Measurements from ENCODE around the gene KCTD16. TPM values are rescaled to one million over a fixed set of nuclear protein-coding genes. Genes with fewer than 3 reads are reported as not detected.

The KCTD16 gene
- total RNA-seq, 2 experiments from 2014 or later: 0.19 to 0.32 TPM

GRCh38 chr5:144162686-144163085 lies 8.0 kb upstream of the KCTD16 start:
- Histone ChIP-seq H3K4me2 (ENCODE audit: low read length) (no peak overlapping the region), H3K4me1 (ENCODE audit: insufficient read depth, low read length, poor library complexity, severe bottlenecking) (no peaks in the 10 kb centered on the region), H2AFZ (ENCODE audit: low read length) (no peak overlapping the region), H3K79me2 (ENCODE audit: insufficient read depth, low read depth, low read length) (no peaks in the 10 kb centered on the region), H3K9me2 (ENCODE audit: insufficient read depth, low read length) (no peaks in the 10 kb centered on the region), H3K4me3 (ENCODE audit: low read depth, low read length, poor library complexity, severe bottlenecking) (no peak overlapping the region), H3K36me3 (ENCODE audit: insufficient read depth, low read length) (peaks cover 63% of the 10 kb centered on the region), H3K9me3 (ENCODE audit: low read length) (no peaks in the 10 kb centered on the region), H4K20me1 (ENCODE audit: insufficient read depth, low read length) (no peaks in the 10 kb centered on the region; the same call in 1 of the 2 replicates), H3K27ac (ENCODE audit: low read depth, low read length, poor library complexity, severe bottlenecking) (no peak overlapping the region)
- intact Hi-C loops (cut with micrococcal nuclease; ENCODE audit: unreplicated experiment): no loop called here
- CTCF ChIA-PET (ENCODE audit: unreplicated experiment): no interaction called here
- no TSS peak for BruUV-seq (replicated peaks)
- POLR2A ChIA-PET: interaction anchor here (0.7 to 2.1 kb wide), 3 partner anchors 9 to 29 kb away, joined by 3 to 5 read pairs (median 3); no protein-coding TSS in a partner anchor
- TF ChIP-seq CTCF (conservative IDR thresholded peaks at IDR 0.05; ENCODE audit: low read length) (no peak), EZH2phosphoT487 (IDR thresholded peaks at IDR 0.05; ENCODE audit: borderline replicate concordance, low read depth, low read length) (no peak)
- DNase-seq (ENCODE audit: low spot score): no peak

GRCh38 chr5:144166696-144167095 lies 4.0 kb upstream of the KCTD16 start:
- H4K20me1 ChIP-seq (ENCODE audit: insufficient read depth, low read length): no peaks in the 10 kb centered on the region
- ChIA-PET CTCF (ENCODE audit: unreplicated experiment) (no interaction called here), POLR2A (no interaction called here)
- no peaks in the 10 kb centered on the region for H3K9me2 ChIP-seq (ENCODE audit: insufficient read depth, low read length)
- DNase-seq (ENCODE audit: low spot score): no peak
- H3K9me3 ChIP-seq (ENCODE audit: low read length): no peaks in the 10 kb centered on the region
- no peak overlapping the region for H3K4me2 ChIP-seq (ENCODE audit: low read length)
- no peak overlapping the region for H3K4me3 ChIP-seq (ENCODE audit: low read depth, low read length, poor library complexity, severe bottlenecking)
- peaks cover 53% of the 10 kb centered on the region for H3K36me3 ChIP-seq (ENCODE audit: insufficient read depth, low read length)
- BruUV-seq (replicated peaks): no TSS peak
- no peak overlapping the region for H3K27ac ChIP-seq (ENCODE audit: low read depth, low read length, poor library complexity, severe bottlenecking)
- no peak overlapping the region for H2AFZ ChIP-seq (ENCODE audit: low read length)
- peaks cover 18% of the 10 kb centered on the region; the same call in 1 of the 2 replicates for H3K79me2 ChIP-seq (ENCODE audit: insufficient read depth, low read depth, low read length)
- TF ChIP-seq CTCF (conservative IDR thresholded peaks at IDR 0.05; ENCODE audit: low read length) (no peak), EZH2phosphoT487 (IDR thresholded peaks at IDR 0.05; ENCODE audit: borderline replicate concordance, low read depth, low read length) (no peak)
- intact Hi-C loops (cut with micrococcal nuclease; ENCODE audit: unreplicated experiment): no loop called here
- H3K4me1 ChIP-seq (ENCODE audit: insufficient read depth, low read length, poor library complexity, severe bottlenecking): peaks cover 18% of the 10 kb centered on the region

GRCh38 chr5:144167998-144168397 lies 2.7 kb upstream of the KCTD16 start:
- H3K79me2 ChIP-seq (ENCODE audit: insufficient read depth, low read depth, low read length): peaks cover 18% of the 10 kb centered on the region; the same call in 1 of the 2 replicates
- TF ChIP-seq EZH2phosphoT487 (IDR thresholded peaks at IDR 0.05; ENCODE audit: borderline replicate concordance, low read depth, low read length) (no peak), CTCF (conservative IDR thresholded peaks at IDR 0.05; ENCODE audit: low read length) (no peak)
- H3K4me2 ChIP-seq (ENCODE audit: low read length): no peak overlapping the region
- no peaks in the 10 kb centered on the region for H4K20me1 ChIP-seq (ENCODE audit: insufficient read depth, low read length)
- intact Hi-C loops (cut with micrococcal nuclease; ENCODE audit: unreplicated experiment): no loop called here
- POLR2A ChIA-PET: interaction anchor here (0.7 to 5.7 kb wide), 3 partner anchors 12 to 646 kb away, joined by 3 to 58 read pairs (median 4); no protein-coding TSS in a partner anchor
- CTCF ChIA-PET (ENCODE audit: unreplicated experiment): no interaction called here
- H2AFZ ChIP-seq (ENCODE audit: low read length): no peak overlapping the region
- peaks cover 18% of the 10 kb centered on the region for H3K4me1 ChIP-seq (ENCODE audit: insufficient read depth, low read length, poor library complexity, severe bottlenecking)
- H3K36me3 ChIP-seq (ENCODE audit: insufficient read depth, low read length): peaks cover 40% of the 10 kb centered on the region
- BruUV-seq (replicated peaks): no TSS peak
- no peak overlapping the region for H3K4me3 ChIP-seq (ENCODE audit: low read depth, low read length, poor library complexity, severe bottlenecking)
- H3K9me2 ChIP-seq (ENCODE audit: insufficient read depth, low read length): no peaks in the 10 kb centered on the region
- no peak overlapping the region for H3K27ac ChIP-seq (ENCODE audit: low read depth, low read length, poor library complexity, severe bottlenecking)
- DNase-seq (ENCODE audit: low spot score): no peak
- no peaks in the 10 kb centered on the region for H3K9me3 ChIP-seq (ENCODE audit: low read length)

Measured in OCI-LY7 (cell line).